ENCODE data around the gene PSMB10.

PSMB10 gene

DNA sequence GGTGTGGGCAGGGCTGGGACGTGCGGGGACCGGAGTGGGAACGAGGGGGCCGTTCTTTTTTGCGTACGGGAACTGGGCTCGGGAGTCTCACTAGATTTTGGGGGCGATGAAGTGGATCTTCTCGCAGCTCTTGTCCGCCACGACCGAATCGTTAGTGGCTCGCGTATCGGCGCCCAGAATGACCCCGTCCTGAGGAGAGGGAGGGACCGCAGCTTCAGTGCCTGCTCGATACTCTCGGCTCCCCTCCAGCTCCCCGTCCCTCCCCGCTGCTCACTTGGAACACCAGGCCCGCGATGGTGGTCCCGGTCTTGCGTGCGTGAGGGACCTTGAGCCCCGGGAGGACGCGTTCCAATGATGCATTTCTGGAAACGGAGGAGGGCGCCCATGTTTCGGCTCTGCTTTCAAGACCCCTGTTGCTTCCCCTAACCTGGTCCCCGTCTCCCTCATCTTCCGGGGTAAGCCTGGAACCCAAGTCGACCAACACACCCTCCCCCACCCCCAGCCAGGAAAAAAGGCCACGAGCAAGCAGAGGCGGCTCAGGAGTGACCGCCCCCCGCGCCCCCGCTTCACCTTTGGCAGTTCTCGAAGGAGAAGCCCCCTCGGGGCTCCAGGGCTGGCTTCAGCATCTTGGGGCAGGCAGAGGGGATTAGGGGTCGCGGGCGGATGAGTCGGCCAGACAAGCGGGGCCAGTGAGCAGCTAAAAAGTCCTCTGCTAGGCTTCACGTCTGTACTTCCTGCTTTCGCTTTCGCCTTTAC is at the start of gene PSMB10:
Gene PSMB10 (minus strand): TSS at position 727 of the 756 bp plus-strand sequence. CDS start 101 bp downstream, at position 626.
- Histone ChIP-seq H3K27me3 (ENCODE audit: insufficient read depth, low read depth) (no peaks in the 10 kb centered on the region), H3K4me2 (peak within 1 kb of the TSS; percentile 85), H3K27ac (peak within 1 kb of the TSS; percentile 78), H3K4me3 (IDR thresholded peaks at IDR 0.05; ENCODE audit: insufficient read depth, low read depth, low read length) (no peak within 1 kb of the TSS), H3K36me3 (ENCODE audit: insufficient read depth) (no peaks in the 10 kb centered on the region), H3K9ac (peak within 1 kb of the TSS; percentile 80), H2AFZ (ENCODE audit: low read depth) (peak within 1 kb of the TSS; percentile 35), H4K20me1 (ENCODE audit: insufficient read depth) (no peaks in the 10 kb centered on the region), H3K4me1 (ENCODE audit: low read depth, poor library complexity, severe bottlenecking) (peaks cover 16% of the 10 kb centered on the region), H3K79me2 (ENCODE audit: insufficient read depth, low read depth) (peaks cover 12% of the 10 kb centered on the region; the same call in 1 of the 2 replicates)
- TF ChIP-seq, protein P1, sequence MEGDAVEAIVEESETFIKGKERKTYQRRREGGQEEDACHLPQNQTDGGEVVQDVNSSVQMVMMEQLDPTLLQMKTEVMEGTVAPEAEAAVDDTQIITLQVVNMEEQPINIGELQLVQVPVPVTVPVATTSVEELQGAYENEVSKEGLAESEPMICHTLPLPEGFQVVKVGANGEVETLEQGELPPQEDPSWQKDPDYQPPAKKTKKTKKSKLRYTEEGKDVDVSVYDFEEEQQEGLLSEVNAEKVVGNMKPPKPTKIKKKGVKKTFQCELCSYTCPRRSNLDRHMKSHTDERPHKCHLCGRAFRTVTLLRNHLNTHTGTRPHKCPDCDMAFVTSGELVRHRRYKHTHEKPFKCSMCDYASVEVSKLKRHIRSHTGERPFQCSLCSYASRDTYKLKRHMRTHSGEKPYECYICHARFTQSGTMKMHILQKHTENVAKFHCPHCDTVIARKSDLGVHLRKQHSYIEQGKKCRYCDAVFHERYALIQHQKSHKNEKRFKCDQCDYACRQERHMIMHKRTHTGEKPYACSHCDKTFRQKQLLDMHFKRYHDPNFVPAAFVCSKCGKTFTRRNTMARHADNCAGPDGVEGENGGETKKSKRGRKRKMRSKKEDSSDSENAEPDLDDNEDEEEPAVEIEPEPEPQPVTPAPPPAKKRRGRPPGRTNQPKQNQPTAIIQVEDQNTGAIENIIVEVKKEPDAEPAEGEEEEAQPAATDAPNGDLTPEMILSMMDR (conservative IDR thresholded peaks at IDR 0.05; ENCODE audit: low read depth, low read length): no peak

DNA sequence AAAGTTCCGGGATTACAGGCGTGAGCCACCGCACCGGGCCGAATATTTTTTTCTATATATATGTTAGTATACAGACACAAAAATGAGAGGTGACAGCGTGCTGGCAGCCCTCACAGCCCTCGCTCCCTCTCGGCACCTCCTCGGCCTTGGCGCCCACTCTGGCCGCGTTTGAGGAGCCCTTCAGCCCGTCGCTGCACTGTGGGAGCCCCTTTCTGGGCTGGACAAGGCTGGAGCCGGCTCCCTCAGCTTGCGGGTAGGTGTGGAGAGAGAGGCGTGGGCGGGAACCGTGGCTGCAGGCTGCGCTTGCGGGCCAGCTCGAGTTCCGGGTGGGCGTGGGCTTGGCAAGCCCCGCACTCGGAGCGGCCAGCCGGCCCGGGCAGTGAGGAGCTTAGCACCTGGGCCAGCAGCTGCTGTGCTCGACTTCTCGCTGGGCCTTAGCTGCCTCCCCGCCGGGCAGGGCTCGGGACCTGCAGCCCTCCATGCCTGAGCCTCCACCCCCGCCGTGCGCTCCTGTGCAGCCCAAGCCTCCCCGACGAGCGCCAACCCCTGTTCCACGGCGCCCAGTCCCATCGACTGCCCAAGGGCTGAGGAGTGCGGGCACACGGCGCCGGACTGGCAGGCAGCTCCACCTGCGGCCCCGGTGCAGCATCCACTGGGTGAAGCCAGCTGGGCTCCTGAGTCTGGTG is 45.5 kb upstream of the PSMB10 start:
- Histone ChIP-seq H3K9ac (no peak overlapping the region), H4K20me1 (ENCODE audit: insufficient read depth) (no peaks in the 10 kb centered on the region), H3K4me2 (no peak overlapping the region), H2AFZ (ENCODE audit: low read depth) (no peak overlapping the region), H3K79me2 (ENCODE audit: insufficient read depth, low read depth) (no peaks in the 10 kb centered on the region), H3K4me3 (IDR thresholded peaks at IDR 0.05; ENCODE audit: insufficient read depth, low read depth, low read length) (no peak overlapping the region), H3K36me3 (ENCODE audit: insufficient read depth) (no peaks in the 10 kb centered on the region), H3K27me3 (ENCODE audit: insufficient read depth, low read depth) (no peaks in the 10 kb centered on the region), H3K27ac (no peak overlapping the region), H3K4me1 (ENCODE audit: low read depth, poor library complexity, severe bottlenecking) (peaks cover 14% of the 10 kb centered on the region)
- TF ChIP-seq, protein P1 (conservative IDR thresholded peaks at IDR 0.05; ENCODE audit: low read depth, low read length): no peak

DNA sequence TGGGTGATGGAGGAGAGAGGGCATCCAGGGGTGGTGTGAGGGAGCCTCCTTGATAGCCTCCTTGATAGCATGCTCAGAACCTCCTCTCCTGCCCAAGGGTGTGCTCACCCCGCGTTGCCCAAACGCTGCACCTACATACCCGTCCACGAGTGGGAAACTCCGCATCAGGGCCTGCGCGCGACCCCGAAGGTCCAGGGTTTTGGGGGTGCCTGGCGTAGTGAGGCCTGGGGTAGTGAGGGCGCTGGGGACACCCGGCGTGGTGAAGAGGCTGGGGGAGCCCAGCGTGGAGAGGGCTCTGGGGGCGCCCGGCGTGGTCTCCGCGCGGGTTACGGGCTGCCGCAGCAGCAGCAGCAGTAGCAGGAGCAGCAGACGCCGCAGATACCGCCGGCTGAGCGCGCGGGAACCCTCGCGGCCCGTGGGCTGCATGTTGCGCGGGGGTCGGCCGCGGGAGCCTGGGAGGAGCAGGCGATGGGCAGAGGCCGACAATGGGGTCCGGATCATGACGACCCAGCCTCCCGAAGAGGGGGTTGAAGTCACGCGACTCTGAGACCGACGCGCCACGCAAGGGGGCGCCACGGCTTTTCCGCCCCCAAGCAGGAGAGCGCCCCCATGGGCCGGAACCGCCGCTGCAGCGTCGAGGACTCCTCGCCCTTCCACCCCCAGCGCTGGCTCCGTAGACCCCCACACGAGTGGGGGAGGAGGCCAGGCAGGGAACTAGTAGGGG is 43.5 kb upstream of the PSMB10 start, which contains the start of gene DPEP3:
Gene DPEP3 (minus strand): TSS at position 545 of the 724 bp plus-strand sequence. CDS start 119 bp downstream, at position 426.
- Histone ChIP-seq H3K27me3 (ENCODE audit: insufficient read depth, low read depth) (no peaks in the 10 kb centered on the region), H3K4me1 (ENCODE audit: low read depth, poor library complexity, severe bottlenecking) (peaks cover 21% of the 10 kb centered on the region), H2AFZ (ENCODE audit: low read depth) (no peak within 1 kb of the TSS), H3K9ac (no peak within 1 kb of the TSS), H3K36me3 (ENCODE audit: insufficient read depth) (no peaks in the 10 kb centered on the region), H3K79me2 (ENCODE audit: insufficient read depth, low read depth) (no peaks in the 10 kb centered on the region), H3K27ac (no peak within 1 kb of the TSS), H3K4me3 (IDR thresholded peaks at IDR 0.05; ENCODE audit: insufficient read depth, low read depth, low read length) (no peak within 1 kb of the TSS), H4K20me1 (ENCODE audit: insufficient read depth) (no peaks in the 10 kb centered on the region), H3K4me2 (no peak within 1 kb of the TSS)
- TF ChIP-seq, protein P1 (conservative IDR thresholded peaks at IDR 0.05; ENCODE audit: low read depth, low read length): no peak

DNA sequence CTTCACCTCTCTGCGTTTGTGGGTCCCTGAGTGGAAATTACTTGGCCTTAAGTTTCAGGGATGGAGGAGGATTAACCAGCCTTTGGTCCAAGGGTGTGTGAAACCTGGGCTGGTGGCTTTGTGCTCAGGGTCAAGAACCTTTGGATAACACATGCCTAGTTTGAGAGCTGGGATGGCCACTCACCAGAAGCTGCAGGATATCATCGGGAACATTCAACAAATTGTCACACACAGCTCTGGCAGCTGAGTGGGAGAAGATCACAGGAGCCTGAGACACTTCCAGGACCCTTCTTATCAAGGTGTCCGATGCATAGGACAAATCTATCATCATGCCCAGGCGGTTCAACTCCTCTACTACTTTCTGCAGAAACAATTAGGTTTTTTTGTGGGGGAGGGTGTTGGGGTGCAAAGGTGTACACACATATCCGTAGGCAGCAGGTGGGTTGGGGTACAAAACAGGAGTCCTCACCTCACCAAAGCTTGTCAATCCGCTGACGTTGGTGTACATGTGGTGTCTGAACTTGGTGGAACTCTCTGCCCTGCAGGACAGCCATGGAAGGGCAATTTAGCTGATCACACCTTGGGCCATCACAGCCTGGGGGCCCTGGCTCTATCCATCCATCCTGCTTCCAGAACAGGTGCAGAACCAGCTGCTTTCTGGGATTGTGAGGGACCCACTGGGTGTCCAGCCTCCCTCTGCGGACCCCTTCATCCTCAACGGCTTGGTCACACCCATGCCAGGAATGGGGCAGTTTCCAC is 41.0 kb upstream of the PSMB10 start:
- H4K20me1 ChIP-seq (ENCODE audit: insufficient read depth): no peaks in the 10 kb centered on the region
- no peak overlapping the region for H3K27ac ChIP-seq
- no peaks in the 10 kb centered on the region for H3K79me2 ChIP-seq (ENCODE audit: insufficient read depth, low read depth)
- no peaks in the 10 kb centered on the region for H3K36me3 ChIP-seq (ENCODE audit: insufficient read depth)
- H3K4me3 ChIP-seq (IDR thresholded peaks at IDR 0.05; ENCODE audit: insufficient read depth, low read depth, low read length): no peak overlapping the region
- no peak overlapping the region for H2AFZ ChIP-seq (ENCODE audit: low read depth)
- no peaks in the 10 kb centered on the region for H3K27me3 ChIP-seq (ENCODE audit: insufficient read depth, low read depth)
- no peak overlapping the region for H3K4me2 ChIP-seq
- TF ChIP-seq, protein P1 (conservative IDR thresholded peaks at IDR 0.05; ENCODE audit: low read depth, low read length): no peak
- H3K9ac ChIP-seq: no peak overlapping the region
- H3K4me1 ChIP-seq (ENCODE audit: low read depth, poor library complexity, severe bottlenecking): peaks cover 28% of the 10 kb centered on the region
